Measurements from ENCODE around the gene TSPEAR. TPM values are rescaled to one million over a fixed set of nuclear protein-coding genes. Genes with fewer than 3 reads are reported as not detected.

Gene TSPEAR
- total RNA-seq, 3 donors from 2014 or later: not detected

DNA sequence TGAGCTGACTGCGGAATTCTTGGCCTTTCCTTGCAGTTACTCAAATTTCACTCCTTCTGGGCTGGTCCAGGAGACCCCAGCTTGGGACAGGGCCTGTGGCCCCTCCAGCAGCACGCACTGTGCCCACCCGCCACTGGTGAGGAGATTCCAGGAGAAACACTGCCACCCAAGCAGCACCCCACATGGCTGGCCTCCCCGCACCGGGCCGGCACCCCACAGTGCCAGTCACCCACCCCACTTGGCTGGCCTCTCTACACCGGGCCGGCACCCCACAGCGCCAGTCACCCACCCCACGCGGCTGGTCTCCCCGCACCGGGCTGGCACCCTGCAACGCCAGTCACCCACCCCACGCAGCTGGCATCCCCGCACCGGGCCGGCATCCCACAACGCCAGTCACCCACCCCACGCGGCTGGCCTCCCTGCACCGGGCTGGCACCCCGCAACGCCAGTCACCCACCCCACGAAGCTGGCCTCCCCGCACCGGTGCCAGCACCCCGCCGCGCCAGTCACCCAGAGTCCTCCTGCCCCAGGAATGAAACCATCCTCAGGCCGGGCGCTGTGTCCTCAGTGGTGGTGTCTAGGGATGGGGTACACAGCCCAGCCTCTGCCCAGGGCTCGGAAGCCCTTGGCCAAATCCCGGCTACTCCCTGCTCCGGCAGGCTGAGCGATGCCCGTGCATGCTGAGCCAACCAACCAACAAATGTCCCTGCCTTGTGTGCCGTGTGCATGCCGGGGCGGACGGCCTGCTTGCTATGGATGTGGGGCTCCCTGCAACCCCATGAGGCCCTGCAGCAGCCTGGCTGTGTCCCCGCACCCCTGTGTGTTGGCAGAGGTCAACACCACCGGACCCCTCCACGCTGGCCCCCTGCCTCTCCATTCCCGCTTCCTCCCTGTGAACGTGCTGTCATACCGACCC, 38.6 kb upstream of the TSPEAR start:
- H3K4me3 Mint-ChIP-seq: no peak overlapping the region
- DNase-seq: no peak
- no peaks in the 10 kb centered on the region for H3K4me1 Mint-ChIP-seq (ENCODE audit: low read depth)
- no peaks in the 10 kb centered on the region for H3K9me3 Mint-ChIP-seq
- peaks cover 16% of the 10 kb centered on the region for H3K27me3 Mint-ChIP-seq (ENCODE audit: low read depth)
- no peaks in the 10 kb centered on the region for H3K36me3 Mint-ChIP-seq (ENCODE audit: insufficient read depth)
- no peak for ATAC-seq

DNA sequence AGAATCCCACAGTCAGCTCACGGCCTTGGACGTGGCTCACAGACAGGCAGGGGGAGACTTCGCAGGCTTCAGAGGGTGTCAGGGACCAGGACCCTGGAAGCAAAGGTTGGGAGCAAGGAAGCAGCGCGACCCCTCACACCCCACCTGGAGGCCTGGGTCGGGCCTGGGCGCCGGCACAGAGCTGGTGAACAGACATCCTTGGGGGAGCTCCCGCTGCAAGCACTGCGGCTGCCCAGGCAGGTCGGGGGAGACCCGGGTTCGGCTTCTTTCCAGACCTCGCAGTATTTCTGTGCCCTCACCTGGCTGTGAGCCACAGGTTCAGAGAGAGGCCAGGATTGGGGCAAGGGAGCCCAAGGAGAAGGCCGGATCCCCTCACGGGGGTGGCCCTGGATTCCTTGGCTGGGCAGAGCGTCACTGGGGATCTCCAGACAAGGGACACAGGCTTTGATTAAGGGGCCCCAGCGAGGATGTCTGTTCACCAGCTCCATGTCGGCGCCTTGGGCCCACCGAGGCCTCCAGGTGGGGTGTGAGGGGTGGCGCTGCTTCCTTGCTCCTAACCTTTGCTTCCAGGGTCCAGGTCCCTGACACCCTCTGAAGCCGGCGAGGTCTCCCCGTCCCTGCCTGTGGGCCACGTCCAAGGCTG, 37.9 kb upstream of the TSPEAR start:
- Mint-ChIP-seq H3K4me1 (ENCODE audit: low read depth) (no peaks in the 10 kb centered on the region), H3K4me3 (no peak overlapping the region), H3K27me3 (ENCODE audit: low read depth) (peaks cover 16% of the 10 kb centered on the region), H3K36me3 (ENCODE audit: insufficient read depth) (no peaks in the 10 kb centered on the region), H3K9me3 (no peaks in the 10 kb centered on the region)
- ATAC-seq: no peak
- no peak for DNase-seq

GRCh38 chr21:44748621-44749020, 37.2 kb upstream of the TSPEAR start:
- H3K36me3 Mint-ChIP-seq (ENCODE audit: insufficient read depth): no peaks in the 10 kb centered on the region
- no peak overlapping the region for H3K4me3 Mint-ChIP-seq
- H3K27me3 Mint-ChIP-seq (ENCODE audit: low read depth): peaks cover 16% of the 10 kb centered on the region
- H3K9me3 Mint-ChIP-seq: no peaks in the 10 kb centered on the region
- DNase-seq (no peak), ATAC-seq (no peak)
- no peaks in the 10 kb centered on the region for H3K4me1 Mint-ChIP-seq (ENCODE audit: low read depth)

DNA sequence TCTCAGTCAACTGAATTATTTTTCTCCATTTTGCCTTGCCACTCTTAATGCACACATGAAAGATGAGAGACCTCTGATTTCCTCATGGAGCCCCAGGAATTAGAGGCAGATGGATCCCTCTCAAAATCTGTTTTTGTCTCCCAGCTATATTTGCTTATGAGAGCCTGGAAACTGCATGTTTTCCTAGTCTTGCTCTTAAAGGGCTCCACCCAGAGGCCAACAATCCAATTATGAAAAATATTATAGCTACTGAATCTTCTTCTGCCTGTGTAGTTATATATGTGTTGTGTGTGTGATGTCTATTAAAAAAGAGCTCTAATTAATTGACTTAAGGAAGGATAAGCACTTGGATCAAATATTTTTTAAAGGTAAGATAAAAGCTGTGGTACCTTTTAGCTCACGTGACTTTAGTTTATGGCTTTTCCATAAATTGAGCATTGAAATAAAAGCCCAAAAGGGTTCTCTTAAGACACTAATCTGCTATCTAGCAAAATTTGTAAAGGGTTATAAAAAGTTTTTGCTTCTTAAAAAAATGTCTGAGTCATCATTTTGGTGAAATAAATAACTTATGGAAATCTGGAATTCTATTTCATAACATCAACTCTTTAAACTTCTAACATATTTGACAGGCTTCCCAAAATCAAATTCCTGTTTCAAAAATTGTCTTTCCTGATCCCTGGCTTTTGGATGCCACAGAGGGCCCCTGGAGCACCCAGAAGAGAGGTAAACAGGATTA, 31.2 kb upstream of the TSPEAR start:
- no peak for ATAC-seq
- H3K9me3 Mint-ChIP-seq: no peaks in the 10 kb centered on the region
- H3K36me3 Mint-ChIP-seq (ENCODE audit: insufficient read depth): no peaks in the 10 kb centered on the region
- peaks cover 3% of the 10 kb centered on the region for H3K4me1 Mint-ChIP-seq (ENCODE audit: low read depth)
- no peaks in the 10 kb centered on the region for H3K27me3 Mint-ChIP-seq (ENCODE audit: low read depth)
- no peak overlapping the region for H3K4me3 Mint-ChIP-seq
- no peak for DNase-seq

GRCh38 chr21:44741921-44742320, 30.5 kb upstream of the TSPEAR start:
- Mint-ChIP-seq H3K9me3 (no peaks in the 10 kb centered on the region), H3K36me3 (ENCODE audit: insufficient read depth) (no peaks in the 10 kb centered on the region), H3K4me3 (no peak overlapping the region), H3K4me1 (ENCODE audit: low read depth) (peaks cover 3% of the 10 kb centered on the region), H3K27me3 (ENCODE audit: low read depth) (no peaks in the 10 kb centered on the region)
- ATAC-seq (no peak), DNase-seq (no peak)

GRCh38 chr21:44740742-44741141, 29.4 kb upstream of the TSPEAR start:
- H3K27me3 Mint-ChIP-seq (ENCODE audit: low read depth): no peaks in the 10 kb centered on the region
- DNase-seq: no peak
- peaks cover 3% of the 10 kb centered on the region for H3K4me1 Mint-ChIP-seq (ENCODE audit: low read depth)
- H3K4me3 Mint-ChIP-seq: no peak overlapping the region
- H3K36me3 Mint-ChIP-seq (ENCODE audit: insufficient read depth): no peaks in the 10 kb centered on the region
- no peak for ATAC-seq
- H3K9me3 Mint-ChIP-seq: no peaks in the 10 kb centered on the region

GRCh38 chr21:44739316-44739715, 27.9 kb upstream of the TSPEAR start:
- H3K4me1 Mint-ChIP-seq (ENCODE audit: low read depth): peaks cover 3% of the 10 kb centered on the region
- no peaks in the 10 kb centered on the region for H3K36me3 Mint-ChIP-seq (ENCODE audit: insufficient read depth)
- H3K4me3 Mint-ChIP-seq: no peak overlapping the region
- H3K9me3 Mint-ChIP-seq: no peaks in the 10 kb centered on the region
- DNase-seq (no peak), ATAC-seq (no peak)
- no peaks in the 10 kb centered on the region for H3K27me3 Mint-ChIP-seq (ENCODE audit: low read depth)

DNA sequence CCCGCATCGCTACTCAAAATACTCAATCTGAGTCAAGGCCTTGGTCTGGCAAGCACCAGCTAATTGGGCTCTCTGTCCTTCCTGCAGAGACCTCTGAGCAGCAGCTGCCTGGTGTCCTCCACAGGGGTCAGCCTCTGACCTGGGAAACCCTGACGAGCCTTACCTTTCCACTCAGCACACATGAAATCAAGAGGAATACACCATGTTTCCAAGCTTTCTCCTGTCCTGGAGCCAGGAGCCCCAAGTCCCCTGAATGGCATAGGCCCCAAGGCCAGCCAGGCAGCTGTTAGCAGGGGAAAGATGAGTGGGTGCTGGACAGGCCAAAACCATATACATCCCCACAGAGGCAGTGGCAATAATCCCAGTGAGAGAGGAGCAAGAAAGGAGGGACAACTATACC, 27.2 kb upstream of the TSPEAR start:
- Mint-ChIP-seq H3K27me3 (ENCODE audit: low read depth) (no peaks in the 10 kb centered on the region), H3K4me3 (no peak overlapping the region), H3K4me1 (ENCODE audit: low read depth) (peaks cover 3% of the 10 kb centered on the region), H3K36me3 (ENCODE audit: insufficient read depth) (no peaks in the 10 kb centered on the region), H3K9me3 (no peaks in the 10 kb centered on the region)
- ATAC-seq (no peak), DNase-seq (no peak)

GRCh38 chr21:44737706-44738354, 26.5 kb upstream of the TSPEAR start:
- Mint-ChIP-seq H3K4me3 (no peak overlapping the region), H3K27me3 (ENCODE audit: low read depth) (no peaks in the 10 kb centered on the region), H3K36me3 (ENCODE audit: insufficient read depth) (no peaks in the 10 kb centered on the region), H3K4me1 (ENCODE audit: low read depth) (peaks cover 3% of the 10 kb centered on the region), H3K9me3 (no peaks in the 10 kb centered on the region)
- DNase-seq: no peak
- no peak for ATAC-seq

DNA sequence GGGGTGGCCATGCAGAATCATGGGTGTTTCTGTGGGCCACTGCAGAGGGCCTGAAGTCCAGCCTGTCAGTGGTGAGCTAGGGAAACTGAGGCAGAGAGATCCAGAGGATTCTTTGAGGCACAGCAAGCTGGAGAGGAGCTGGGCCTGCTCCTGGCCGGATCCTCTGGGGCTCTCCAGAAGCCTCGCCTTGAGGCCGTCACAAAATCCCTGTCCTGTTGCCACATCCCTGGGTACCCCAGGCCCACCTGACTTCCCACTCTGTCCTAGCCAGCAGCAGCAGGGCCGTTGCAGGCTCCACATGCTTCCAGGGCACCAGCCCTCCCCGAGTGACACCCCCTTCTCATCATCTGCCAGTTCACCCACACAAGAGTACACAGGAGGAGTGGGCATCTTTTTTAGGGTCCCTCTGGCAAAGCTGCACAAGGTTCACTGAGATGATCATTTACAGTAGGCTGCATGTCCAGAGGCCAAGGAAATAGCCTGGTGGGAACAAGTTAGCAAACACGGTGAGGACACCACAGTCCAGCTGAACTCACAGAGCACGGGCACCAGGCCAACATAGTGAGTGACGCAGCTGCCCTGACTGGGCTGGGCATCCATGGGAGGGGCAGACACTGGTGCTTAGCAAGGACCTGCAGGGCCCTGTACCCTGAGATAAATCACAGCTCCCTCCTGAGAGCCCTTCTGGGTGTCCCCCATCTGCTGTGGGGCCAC, 25.1 kb upstream of the TSPEAR start:
- ATAC-seq (no peak), DNase-seq (no peak)
- no peaks in the 10 kb centered on the region for H3K9me3 Mint-ChIP-seq
- H3K27me3 Mint-ChIP-seq (ENCODE audit: low read depth): no peaks in the 10 kb centered on the region
- H3K4me1 Mint-ChIP-seq (ENCODE audit: low read depth): peaks cover 2% of the 10 kb centered on the region
- H3K36me3 Mint-ChIP-seq (ENCODE audit: insufficient read depth): no peaks in the 10 kb centered on the region
- H3K4me3 Mint-ChIP-seq: no peak overlapping the region

DNA sequence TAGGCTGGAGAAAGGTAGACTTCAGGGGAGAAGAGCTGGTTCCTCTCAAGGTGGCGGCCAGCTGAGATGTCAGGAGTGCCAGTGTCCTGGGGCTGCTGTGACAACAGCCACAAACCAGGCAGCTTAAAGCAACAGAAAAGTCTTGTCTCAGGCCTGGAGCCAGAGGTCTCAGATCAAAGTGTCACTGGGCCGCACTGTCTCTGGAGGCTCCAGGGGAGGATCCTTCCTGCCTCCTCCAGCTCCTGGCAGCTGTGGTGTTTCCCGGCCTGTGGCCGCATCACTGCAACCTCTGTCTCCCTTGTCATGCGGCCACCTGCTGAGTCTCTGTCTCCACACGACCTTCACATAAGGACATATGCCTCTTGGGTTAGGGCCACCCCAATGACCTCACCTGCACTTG, 24.4 kb upstream of the TSPEAR start:
- H3K4me3 Mint-ChIP-seq: no peak overlapping the region
- H3K4me1 Mint-ChIP-seq (ENCODE audit: low read depth): peaks cover 2% of the 10 kb centered on the region
- no peaks in the 10 kb centered on the region for H3K9me3 Mint-ChIP-seq
- no peak for ATAC-seq
- H3K27me3 Mint-ChIP-seq (ENCODE audit: low read depth): no peaks in the 10 kb centered on the region
- H3K36me3 Mint-ChIP-seq (ENCODE audit: insufficient read depth): no peaks in the 10 kb centered on the region
- no peak for DNase-seq

DNA sequence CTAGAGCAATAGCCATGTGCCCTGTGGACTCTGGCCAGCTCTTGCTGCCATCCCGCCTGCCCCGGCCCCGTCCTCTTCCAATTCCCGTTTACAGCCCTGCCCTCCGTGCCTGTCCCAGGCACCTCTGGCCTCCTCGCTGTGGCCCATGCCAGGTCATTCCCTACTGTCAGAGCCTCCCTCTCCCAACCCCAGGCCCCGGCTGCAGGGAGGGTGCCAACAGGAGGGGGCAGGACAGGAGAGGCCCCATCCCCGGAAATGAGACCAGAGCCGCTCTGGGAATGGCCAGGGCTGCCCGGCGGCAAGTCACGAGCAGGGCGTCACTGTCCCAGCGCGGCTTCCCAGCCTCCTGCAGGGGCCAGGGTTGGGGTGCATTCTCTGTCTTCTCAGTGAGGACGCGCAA, 23.5 kb upstream of the TSPEAR start:
- ATAC-seq: no peak
- Mint-ChIP-seq H3K9me3 (no peaks in the 10 kb centered on the region), H3K4me1 (ENCODE audit: low read depth) (peaks cover 2% of the 10 kb centered on the region), H3K4me3 (no peak overlapping the region), H3K36me3 (ENCODE audit: insufficient read depth) (no peaks in the 10 kb centered on the region), H3K27me3 (ENCODE audit: low read depth) (no peaks in the 10 kb centered on the region)
- DNase-seq: no peak

DNA sequence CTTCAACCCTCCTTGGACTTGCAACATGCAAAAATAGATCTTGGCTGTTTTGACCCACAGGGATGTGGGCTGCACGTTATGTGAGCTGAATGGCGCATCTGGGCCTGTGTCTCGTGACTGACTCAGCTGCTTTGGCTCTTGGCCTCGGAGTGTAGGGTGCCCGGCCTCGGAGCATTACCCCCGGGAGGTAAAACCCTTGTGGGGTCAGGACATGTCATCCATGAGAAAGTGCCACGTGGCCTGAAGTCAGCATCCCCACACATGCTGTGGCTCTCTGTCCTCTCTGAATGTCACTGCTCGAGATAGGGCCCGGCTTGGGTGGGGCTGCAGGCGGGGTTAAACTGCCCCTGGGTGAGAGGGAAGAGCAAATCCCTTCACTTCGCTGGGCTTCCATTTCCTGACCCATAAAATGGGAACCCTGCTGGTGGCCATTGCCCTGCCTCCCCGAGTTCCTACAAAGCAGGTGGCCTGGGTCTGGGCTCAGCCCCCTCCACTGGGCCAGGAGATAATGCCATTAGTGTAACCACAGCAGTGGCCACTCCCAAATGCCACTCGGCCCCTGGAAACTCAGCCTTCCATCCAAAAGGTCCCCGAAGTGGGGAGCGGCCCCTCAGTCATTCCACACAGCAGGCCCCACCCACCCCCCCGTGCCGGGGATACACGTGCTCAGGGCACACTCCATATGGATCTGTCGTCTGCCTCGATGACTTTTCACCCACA, 22.8 kb upstream of the TSPEAR start:
- no peak for ATAC-seq
- H3K27me3 Mint-ChIP-seq (ENCODE audit: low read depth): no peaks in the 10 kb centered on the region
- H3K4me1 Mint-ChIP-seq (ENCODE audit: low read depth): peaks cover 2% of the 10 kb centered on the region
- no peak overlapping the region for H3K4me3 Mint-ChIP-seq
- no peaks in the 10 kb centered on the region for H3K9me3 Mint-ChIP-seq
- DNase-seq: no peak
- H3K36me3 Mint-ChIP-seq (ENCODE audit: insufficient read depth): no peaks in the 10 kb centered on the region

Measured in activated T-cell treated with anti-CD3 and anti-CD28 coated beads, Interleukin-2, amount 50 U/mL, for 4 hours (primary cell).